HG02885 (cell line): ENCODE results near the gene CARD14.
"Not testable (repeated sequence)": the region's sequence is repeated elsewhere in the genome, so short reads cannot be mapped to it uniquely, and the experiment has no call there.

Experiments
- ATAC-seq: cut with Tn5 transposase; IDR thresholded peaks from one replicate; pipeline ENCODE4 v1.9.1; 2021; ENCODE audit warnings: mild to moderate bottlenecking; ENCODE audit not compliant: unreplicated experiment, poor library complexity

The CARD14 gene

GRCh38 chr17:80246726-80247125, 76.9 kb downstream of the CARD14 start:
- no peak for ATAC-seq

GRCh38 chr17:80247561-80247960, 77.7 kb downstream of the CARD14 start:
- ATAC-seq = no peak

GRCh38 chr17:80248001-80248893, 78.4 kb downstream of the CARD14 start:
- no peak for ATAC-seq

GRCh38 chr17:80248894-80249710, 79.3 kb downstream of the CARD14 start:
- no peak for ATAC-seq

- no peak for ATAC-seq
These were observed 82.1 kb downstream of the CARD14 start for GRCh38 chr17:80251966-80252365.

- no peak for ATAC-seq
These were observed 83.0 kb downstream of the CARD14 start for GRCh38 chr17:80252871-80253270.

GRCh38 chr17:80253631-80254395, 84.0 kb downstream of the CARD14 start:
- no peak for ATAC-seq

GRCh38 chr17:80254396-80255251, 84.8 kb downstream of the CARD14 start:
- no peak for ATAC-seq

GRCh38 chr17:80256034-80256350, 86.2 kb downstream of the CARD14 start:
- ATAC-seq = no peak

GRCh38 chr17:80257716-80258213, 87.9 kb downstream of the CARD14 start:
- no peak for ATAC-seq

GRCh38 chr17:80258296-80258695, 88.5 kb downstream of the CARD14 start:
- not testable (repeated sequence) for ATAC-seq
